Activated CD4-positive, alpha-beta T cell treated with anti-CD3 and anti-CD28 coated beads, Interleukin-2, amount 50 U/mL, for 16 hours (primary cell): ENCODE measurements around the gene RUSC1.
A peak's percentile ranks its signal among the peaks of the same experiment; 100 is the strongest.

Experiments
- DNase-seq: peaks from one replicate; pipeline ENCODE4 v3.0.0-alpha.2; 2020

The RUSC1 gene

DNA sequence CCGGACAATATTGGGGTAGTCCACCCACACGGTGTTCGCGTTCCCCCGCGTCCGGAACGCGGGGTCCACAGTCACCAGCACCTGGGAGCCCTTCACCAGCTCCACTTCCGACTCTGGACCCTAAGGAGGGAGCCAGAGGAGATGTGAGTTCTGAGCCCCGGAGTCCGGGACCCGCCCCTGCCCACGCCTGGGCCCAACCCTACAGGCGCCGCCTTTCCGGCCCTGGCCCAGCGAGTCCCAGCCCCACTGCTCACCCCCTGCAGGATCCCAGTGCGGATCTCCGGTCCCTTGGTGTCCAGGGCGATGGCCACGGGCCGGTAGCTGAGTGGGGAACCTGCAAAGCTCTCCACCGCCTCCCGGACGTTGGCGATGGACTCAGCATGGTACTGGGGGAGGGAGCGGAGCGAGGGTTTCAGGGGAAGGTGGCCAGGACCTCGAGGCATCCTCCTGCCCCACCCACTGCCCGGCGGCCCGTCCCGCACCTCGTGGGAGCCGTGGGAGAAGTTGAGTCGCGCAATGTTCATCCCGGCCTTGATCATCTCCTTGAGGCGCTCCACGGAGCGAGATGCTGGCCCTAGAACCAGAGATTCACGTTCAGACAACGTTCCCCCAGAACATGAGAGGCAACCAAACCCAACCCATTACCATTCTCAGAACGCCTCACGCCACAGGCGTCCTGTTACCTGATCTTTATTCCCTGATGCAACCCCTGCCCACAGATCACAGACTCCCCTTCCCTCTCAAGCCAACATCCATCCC lies 25.3 kb upstream of the RUSC1 start:
- no peak for DNase-seq

DNA sequence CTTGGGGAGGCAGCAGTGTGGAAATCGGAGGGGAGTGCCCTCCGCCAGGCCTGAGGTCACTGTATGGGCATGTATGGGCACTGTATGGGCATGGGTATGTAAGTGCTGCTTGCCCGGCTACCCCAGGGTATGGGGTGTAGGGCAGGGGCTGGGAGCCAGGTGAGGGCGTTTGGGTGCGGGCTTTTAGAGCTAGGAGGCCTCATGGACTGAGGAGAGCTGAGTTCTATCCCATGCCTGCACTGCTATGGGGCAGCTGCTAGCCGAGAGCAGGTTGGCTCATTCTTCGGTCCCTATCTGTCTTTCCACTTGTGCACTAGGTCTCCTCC lies 24.8 kb upstream of the RUSC1 start:
- DNase-seq = no peak

DNA sequence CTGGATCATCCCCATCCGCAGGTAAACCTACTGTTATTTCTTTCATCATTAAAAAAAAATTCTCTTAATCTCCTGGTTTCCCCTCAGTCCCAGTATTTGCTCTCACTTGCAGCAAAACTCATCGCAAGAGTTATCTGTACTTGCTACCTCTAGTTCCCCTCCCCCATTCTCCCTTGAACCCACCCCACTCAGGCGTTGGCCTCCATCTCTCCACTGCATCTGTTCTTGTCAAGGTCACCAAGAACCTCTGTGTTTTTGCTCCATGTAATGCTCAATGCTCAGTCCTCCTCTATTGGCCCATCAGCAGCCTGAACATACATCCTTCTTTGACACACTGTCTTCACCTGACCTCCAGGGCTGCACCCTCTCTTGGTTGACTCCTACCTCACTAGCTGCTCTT lies 24.0 kb upstream of the RUSC1 start:
- DNase-seq = no peak

DNA sequence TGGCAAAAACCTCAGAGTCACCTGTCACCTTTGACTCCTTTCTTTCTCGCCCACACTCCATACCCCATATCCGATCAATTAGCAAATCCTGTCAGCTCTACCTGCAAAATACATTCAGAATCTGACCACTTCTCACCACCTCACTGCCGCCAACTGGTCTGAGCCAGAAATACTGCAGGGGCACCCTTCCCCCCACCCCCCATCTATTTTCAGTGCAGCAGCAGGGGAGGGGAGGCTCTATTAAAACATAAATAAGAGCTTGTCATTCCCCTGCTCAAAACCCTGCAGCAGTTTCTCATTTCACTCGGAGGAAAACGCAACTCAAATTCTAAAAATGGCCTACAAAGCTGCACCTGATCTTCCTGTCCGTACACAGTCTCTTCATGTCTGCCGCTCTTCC lies 23.3 kb upstream of the RUSC1 start:
- no peak for DNase-seq

DNA sequence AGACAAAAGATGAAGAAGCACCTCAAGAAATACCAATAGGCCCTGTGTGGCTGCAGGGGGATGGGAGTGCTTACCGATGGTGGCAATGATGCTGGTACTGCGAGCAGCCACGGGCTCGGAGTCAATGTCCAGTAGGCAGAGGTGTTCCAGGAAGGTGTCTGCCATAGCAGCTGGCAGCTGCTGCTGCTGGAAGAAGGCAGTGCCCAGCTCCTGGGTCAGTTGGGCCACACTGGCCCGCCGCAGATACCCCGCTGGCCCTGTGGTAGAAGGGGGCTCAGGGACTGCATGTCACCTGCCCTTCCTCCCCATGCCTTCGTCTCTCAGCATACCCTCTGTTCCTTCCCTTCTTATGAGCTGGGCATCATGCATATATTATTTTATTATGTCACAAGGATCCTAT lies 20.7 kb upstream of the RUSC1 start:
- DNase-seq = no peak

DNA sequence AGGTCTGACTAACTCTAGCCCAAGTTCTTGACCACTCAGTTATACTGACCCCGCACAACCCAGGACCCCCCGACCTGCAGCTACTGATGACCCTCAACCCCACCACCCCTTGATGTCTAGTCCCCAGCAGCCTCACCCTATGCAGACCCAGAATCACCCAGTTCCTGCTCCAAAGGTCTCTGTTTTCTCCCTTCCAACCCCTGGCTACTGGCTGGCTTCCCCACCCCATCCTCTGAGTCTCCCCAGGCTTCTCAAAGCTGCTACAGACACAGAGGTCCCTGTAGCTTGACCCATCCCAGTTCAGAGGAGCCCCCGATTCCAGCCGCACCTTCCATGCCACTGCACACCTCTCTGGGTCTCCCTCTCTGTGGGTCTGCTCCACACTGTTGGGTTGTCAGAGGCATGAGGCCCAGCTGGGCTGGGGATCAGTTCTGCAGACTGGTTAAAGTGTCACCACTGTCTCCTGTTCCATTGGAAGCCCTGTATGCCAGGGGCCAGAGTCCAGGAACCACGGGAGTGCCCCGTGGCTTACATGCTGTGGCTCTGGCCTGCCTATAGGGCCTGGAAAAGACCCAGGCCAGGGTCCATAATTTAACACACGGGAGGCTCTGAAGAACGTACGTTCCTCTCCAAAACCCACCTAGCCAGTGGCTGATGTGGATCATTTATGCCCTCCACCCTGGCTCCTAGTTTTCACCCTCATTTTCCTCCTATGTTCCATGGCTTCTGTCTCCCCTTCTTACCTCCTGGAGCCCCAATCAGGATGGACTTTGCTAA lies 20.0 kb upstream of the RUSC1 start:
- DNase-seq = no peak

DNA sequence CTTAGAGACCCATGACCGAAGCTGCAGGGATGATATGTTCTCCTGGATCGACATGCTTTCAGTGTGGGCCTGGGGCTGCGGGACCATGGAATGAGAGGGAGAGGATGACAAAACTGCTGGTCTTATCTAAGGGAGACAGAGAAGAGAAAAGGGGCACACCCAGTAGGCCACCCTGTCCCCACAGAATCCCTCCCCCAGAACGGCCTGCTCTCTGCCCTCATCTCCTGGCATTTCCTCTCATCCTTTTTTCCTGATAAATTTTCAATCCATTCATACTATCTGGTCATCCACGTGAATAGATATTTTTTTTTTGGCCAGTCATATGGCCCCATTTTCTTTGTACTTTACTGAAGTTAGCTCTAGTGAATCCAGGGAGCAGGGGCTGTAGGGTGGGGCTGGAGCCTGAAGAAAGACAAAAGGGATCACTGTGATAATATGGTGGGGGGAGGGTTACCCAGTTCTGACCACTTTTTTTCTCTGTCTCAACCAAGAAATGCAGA lies 19.3 kb upstream of the RUSC1 start, which contains the start of gene PKLR:
TSS of gene PKLR (minus strand) at position 97 of the 500 bp plus-strand sequence. CDS start at position 54, 43 bp downstream.
- DNase-seq = no peak

DNA sequence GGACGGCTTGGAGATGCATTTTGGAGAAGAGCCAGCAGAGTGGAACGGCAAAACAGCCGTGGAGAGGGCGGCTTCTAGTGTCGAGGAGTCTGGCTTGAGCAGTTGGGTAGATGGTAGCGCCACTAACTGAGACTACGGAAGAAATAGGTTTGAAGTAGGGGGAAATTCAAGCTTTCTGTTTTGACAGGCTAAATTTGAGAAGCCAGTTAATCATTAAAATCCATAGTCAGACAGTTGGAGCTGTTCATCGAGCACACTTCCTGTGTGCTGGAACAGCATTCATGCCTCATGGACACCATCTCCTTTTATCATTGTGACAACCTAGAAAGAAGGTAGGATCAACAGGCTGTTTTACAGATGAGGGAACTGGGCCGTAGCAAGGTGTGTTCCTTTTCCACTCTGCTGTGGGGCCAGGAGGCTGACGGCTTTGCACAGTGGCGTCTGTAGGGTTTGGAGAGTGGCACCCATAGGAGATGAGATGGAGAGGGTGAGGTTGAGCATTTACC lies 16.1 kb upstream of the RUSC1 start:
- DNase-seq = no peak

DNA sequence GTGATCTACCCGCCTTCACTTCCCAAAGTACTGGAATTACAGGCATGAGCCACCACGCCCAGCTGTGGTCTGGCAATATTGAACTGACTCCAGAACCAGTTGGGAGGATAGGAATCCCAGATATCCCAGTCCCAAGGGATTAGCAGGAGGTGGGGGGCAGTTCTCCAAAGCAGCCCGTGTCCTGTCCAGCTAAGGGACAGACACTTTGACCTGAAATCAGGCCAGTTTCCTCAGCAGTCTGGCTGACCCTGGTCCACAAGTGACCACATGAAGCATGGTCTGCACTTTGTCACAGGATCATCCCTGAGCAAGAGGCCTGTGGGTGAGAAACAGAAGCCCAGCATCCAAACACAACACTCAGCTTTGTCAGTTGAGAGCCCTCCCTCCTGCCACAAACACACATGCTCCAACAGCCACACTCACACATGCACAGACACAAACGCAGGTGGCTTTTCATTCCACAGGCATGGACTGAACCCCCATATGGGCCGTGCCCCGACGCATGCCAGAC lies 14.8 kb upstream of the RUSC1 start:
- DNase-seq = no peak

DNA sequence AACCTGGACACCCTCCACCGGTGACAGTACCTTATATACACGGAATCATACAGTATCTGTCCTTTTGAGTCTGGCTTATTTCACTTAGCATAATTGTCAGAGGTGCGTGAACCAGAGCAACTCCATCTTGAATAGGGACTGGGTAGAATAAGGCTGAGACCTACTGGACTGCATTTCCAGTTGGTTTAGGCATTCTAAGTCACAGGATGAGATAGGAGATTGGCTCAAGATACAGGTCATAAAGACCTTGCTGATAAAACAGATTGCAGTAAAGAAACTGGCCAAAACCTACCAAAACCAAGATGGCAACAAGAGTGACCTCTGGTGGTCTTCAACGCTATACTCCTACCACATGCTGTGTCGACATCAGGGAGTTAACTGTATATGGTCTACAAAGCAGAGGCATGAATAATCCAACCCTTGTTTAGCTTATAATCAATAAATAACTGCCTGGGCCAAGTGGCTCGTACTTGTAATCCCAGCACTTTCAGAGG lies 13.4 kb upstream of the RUSC1 start:
- DNase-seq = peak; percentile 42

DNA sequence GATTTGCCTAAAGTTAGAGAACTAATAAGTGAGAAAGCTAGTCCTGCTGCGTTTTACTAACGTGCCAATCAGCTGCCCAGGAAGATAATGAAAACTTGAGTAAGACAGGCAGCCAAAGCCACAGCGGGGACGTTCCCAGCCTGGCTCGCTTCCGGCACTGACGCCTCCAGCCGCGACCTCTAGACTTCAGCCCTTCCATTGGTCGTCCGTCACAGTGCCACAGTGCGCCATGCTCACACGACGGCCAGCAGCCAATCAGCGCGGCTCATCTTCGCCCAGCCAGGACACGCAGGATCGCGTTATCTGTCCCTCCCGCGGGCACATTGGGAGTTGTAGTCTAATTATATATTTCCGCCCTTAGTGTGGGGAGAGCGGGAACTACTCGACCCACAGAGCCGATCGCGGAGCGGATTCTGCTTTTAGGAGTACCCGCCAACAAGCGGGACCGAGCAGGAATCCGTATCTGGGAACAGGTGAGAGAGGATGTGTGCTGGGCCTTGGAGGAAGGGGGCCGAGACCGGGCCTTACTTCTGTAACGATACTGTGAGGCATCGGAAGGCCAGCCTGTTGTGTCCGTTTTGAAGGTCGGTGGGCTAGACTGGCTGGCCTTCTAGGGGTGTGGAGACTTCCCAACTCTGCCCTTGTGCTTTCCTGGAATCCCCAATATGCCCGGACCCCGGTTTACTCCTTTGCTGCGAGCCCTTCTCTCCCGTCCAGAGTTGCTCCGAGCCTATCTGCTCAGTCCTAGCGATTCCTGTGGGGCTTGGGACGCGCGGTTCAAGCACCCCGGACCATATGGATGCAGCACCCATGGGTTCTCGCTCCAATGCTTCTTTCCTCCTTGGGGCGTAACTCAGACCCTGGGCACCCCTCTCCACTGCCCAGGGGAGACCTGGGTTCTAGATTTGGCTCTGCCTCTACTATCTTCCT lies 11.9 kb upstream of the RUSC1 start, which contains the start of gene FDPS:
TSS of gene FDPS (plus strand) at position 374 of the 930 bp plus-strand sequence. CDS start 924 bp downstream, outside the sequence.
- DNase-seq = peak; percentile 99

DNA sequence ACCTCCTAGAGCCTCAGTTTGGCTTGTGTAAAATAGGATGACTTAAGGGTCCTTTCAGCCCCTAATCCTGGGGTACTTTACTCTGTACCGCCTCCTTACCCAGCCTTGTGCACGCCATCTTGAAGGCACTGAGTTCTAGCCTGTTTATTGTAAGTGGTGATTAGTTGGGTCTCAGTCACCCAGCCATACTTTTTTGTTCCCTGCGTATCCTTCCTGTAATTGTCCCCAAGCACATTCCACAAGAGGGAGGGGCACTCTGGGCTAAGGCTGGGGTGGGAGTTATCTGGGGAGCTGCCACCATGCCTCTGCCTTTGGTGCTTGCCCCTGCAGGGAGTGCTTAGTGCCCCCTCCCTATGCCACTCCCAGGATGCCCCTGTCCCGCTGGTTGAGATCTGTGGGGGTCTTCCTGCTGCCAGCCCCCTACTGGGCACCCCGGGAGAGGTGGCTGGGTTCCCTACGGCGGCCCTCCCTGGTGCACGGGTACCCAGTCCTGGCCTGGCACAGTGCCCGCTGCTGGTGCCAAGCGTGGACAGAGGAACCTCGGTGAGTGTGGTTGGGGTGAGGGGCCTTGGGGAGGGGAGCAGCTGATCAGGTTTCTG lies 11.2 kb upstream of the RUSC1 start:
- no peak for DNase-seq

DNA sequence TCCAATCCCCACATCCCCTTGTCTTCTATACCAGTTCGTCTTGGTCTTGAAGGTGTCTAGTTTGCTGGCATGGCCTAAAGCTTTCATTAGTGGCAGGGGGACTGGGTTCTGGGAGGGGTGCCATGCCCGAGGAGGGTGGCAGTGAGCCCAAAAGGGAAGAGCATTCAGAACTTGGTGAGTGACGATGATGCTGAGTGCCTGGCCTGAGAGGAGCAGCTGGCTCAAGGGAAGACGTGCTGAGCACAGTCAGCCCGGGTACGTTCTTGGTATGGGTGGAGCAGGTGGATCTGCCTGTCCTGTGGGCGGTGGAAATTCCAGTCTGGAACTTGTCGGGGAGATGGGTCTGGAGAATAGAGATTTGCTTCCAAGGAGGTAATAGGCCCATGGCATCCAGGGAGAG lies 7.4 kb upstream of the RUSC1 start:
- DNase-seq = no peak

DNA sequence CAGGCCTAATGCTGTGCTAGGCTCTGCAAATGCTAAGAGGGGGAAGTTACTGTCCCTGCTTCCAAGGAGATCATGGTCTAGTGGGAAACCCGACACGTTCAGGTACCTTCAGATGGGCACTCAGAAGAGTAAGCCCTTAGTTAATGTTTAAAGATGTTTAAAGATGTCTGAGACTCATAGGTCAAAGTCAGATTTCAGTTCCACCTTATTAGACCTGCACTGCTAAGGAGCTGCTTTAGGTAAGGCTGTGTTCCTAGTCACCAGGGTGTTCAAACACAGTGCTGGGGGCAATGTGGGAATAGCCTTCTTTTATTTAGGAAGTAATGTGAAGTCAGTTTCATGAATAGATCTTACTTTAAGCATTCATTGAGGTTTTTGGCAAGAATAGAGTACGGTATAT lies 3.8 kb upstream of the RUSC1 start:
- no peak for DNase-seq

DNA sequence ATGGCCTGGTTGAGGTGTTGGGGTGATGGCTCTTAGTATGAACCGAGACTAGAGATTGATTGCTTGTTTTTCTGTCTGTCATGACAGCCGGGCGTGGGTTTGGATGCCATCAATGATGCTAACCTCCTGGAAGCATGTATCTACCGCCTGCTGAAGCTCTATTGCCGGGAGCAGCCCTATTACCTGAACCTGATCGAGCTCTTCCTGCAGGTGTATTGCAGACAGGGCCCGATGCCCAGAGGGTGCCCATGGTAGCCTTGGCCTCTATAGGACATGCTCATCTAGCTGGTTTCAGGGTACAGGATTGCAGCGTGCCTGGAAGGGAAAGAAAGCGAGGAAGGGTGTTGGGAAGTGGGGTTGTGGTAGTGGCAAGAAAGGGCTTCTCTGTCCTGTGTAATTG lies 2.6 kb upstream of the RUSC1 start:
- no peak for DNase-seq

DNA sequence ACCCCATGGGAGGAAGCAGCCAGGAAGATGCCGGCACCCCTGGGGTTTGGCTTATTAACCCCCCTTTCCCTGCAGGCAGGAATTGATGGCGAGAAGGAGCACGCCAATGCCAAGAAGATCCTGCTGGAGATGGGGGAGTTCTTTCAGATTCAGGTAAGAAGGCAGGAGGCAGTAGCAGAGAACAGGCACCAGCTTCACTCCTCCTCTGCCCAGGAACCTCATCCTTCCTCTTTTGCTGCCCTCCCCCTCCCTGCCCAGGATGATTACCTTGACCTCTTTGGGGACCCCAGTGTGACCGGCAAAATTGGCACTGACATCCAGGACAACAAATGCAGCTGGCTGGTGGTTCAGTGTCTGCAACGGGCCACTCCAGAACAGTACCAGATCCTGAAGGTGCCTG lies 1.2 kb upstream of the RUSC1 start:
- no peak for DNase-seq

DNA sequence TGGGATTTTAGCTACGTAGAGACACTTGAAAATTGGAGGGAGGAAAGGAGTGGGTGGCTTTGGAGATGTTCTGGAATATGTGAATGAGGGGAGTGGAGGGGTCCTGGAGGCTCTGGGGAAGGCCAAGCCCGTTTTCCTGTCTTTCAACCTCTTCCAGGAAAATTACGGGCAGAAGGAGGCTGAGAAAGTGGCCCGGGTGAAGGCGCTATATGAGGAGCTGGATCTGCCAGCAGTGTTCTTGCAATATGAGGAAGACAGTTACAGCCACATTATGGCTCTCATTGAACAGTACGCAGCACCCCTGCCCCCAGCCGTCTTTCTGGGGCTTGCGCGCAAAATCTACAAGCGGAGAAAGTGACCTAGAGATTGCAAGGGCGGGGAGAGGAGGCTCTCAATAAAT lies 442 bp upstream of the RUSC1 start:
- DNase-seq = no peak

DNA sequence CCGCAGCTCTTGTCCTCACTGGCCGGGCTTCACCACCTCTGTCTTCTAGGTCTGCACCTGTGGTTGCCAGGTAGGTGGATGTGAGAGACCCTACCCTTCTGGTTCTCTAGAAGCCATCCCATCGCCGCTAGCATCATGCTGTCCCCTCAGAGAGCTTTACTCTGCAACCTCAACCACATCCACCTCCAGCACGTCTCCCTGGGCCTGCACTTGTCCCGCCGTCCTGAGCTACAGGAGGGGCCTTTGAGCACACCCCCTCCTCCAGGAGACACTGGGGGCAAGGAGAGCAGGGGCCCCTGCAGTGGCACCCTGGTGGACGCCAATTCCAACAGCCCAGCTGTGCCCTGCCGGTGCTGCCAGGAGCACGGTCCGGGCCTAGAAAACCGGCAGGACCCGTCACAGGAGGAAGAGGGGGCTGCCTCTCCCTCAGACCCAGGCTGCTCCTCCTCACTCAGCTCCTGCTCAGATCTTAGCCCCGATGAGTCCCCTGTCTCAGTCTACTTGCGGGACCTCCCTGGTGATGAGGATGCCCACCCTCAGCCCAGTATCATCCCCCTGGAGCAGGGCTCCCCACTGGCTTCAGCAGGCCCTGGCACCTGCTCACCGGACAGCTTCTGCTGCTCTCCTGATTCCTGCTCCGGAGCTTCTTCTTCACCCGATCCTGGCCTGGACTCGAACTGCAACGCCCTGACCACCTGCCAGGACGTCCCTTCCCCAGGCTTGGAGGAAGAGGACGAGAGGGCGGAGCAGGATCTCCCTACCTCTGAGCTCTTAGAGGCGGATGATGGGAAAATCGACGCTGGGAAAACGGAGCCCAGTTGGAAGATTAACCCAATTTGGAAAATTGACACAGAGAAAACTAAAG lies 1.2 kb downstream of the RUSC1 start:
- no peak for DNase-seq

DNA sequence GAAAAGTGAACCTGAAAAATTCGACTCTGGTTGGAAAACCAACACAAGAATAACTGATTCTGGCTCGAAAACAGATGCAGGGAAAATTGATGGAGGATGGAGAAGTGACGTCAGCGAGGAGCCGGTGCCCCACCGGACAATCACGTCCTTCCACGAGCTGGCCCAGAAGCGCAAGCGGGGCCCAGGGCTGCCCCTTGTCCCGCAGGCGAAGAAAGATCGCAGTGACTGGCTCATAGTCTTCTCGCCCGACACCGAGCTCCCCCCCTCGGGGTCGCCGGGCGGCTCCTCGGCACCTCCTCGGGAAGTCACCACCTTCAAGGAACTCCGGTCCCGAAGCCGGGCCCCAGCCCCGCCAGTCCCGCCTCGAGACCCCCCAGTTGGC lies 1.9 kb downstream of the RUSC1 start:
- no peak for DNase-seq

DNA sequence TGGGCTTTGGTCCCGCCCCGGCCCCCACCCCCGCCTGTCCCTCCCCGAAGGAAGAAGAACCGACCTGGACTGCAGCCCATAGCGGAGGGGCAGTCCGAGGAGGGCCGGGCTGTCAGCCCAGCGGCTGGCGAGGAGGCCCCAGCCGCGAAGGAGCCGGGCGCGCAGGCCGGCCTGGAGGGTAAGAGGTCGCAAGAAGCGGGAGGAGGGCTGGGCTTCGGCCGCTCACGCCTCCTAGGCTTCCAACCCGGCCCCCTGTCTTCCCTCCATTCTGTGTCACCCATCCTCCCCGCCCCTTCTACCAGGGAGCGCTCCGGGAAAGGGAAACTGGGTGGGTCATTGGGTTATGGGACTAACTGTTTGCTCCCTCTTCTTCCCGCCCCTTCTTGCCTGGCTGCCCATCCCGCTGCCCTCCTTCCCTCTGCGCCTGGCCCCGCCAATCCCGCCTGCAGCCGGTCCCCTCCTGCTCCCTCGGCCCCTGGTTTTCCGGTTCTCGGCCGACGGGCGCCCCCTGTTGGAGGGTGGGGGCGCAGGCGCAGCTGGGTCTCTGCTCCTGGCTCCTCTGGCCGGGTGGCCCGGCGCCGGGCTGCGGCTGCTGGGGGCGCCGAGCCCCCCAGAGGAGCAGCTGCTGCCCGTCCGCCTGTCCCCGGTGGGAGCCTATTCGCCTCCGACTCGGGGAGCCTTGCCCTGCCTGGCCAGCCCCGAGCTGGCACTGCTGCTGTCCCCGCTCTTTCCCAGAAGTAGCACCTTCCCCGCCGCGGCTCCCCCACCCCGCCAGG lies 2.4 kb downstream of the RUSC1 start:
- peak; percentile 85 for DNase-seq
